Ovary (tissue), 9 donors: ENCODE measurements around the gene TIRAP. TPM values are rescaled to one million over a fixed set of nuclear protein-coding genes. Genes with fewer than 3 reads are reported as not detected.
"Not testable (repeated sequence)": the region's sequence is repeated elsewhere in the genome, so short reads cannot be mapped to it uniquely, and the experiment has no call there.

Source experiments
- DNase-seq, 5 donors: peaks; one replicate each; pipeline ENCODE4 v3.0.0-alpha.2; 2019 to 2020
- H3K27ac ChIP-seq, 2 donors: fragments of 200-600 bp; one replicate each; pipeline versions ENCODE4 v1.5.1 to v1.8.0; 2019 to 2022
- H3K27me3 ChIP-seq: fragments of 200-600 bp; one replicate; pipeline ENCODE4 v1.8.0; 2022
- H3K36me3 ChIP-seq: fragments of 200-600 bp; sonication (generic); one replicate; pipeline ENCODE4 v1.5.1; 2019
- H3K4me1 ChIP-seq: one replicate; pipeline ENCODE4 v1.8.1; 2013; ENCODE audit warnings: mild to moderate bottlenecking, moderate library complexity; ENCODE audit not compliant: insufficient read depth
- H3K4me3 ChIP-seq: fragments of 200-600 bp; sonication (generic); one replicate; pipeline ENCODE4 v1.5.1; 2017
- H3K9me3 ChIP-seq, 2 donors: fragments of 200-600 bp in 1 of 2; sonication (generic) in 1 of 2; one replicate each; pipeline versions ENCODE4 v1.5.1 to v1.8.1; 2013 to 2019; ENCODE audit warnings: mild to moderate bottlenecking in 1 of 2, moderate library complexity in 1 of 2
- CTCF ChIP-seq, 3 donors: fragments of 450-650 bp in 2 of 3; fragments of 200-600 bp in 1 of 3; IDR thresholded peaks; one replicate each; pipeline versions ENCODE4 v1.5.1 to v1.8.0; 2016 to 2022; ENCODE audit warnings: antibody characterized with exemption in 3 of 3, mild to moderate bottlenecking in 1 of 3
- EP300 ChIP-seq: sonication (generic); formaldehyde crosslinking; IDR thresholded peaks from one replicate; pipeline ENCODE4 v1.6.1; 2017; ENCODE audit warnings: antibody characterized with exemption
- POLR2A ChIP-seq: fragments of 450-650 bp; IDR thresholded peaks from one replicate; pipeline ENCODE4 v1.6.1; 2017; ENCODE audit warnings: antibody characterized with exemption, mild to moderate bottlenecking, moderate library complexity
- WGBS, 3 donors: extraction: QIAGEN DNeasy Blood & Tissue Kit in 1 of 3; methylation state at CpG; one replicate each; pipeline versions ENCODE4 v1.1.5 to v1.1.7; 2013 to 2017; 5-methylcytosine and 5-hydroxymethylcytosine counted together
- intact Hi-C, 4 donors: fragments of 100-400 bp; cut with DNase I; formaldehyde crosslinking; loops; one replicate each; pipeline versions ENCODE4 v1.11.0 to v1.15.1; 2022 to 2023
- polyA plus RNA-seq, 2 donors: library from polyadenylated mRNA; stranded (reverse); fragments of 200-250 nt in 1 of 2; fragments of 350-450 nt in 1 of 2; fragmentation: Illumina TruSeq in 1 of 2; extraction: RNeasy Lipid Tissue Mini Kit (QIAGEN cat#74804) in 1 of 2; gene quantifications; one replicate each; pipeline ENCODE4 v1.2.3, GENCODE V29; 2013 to 2014
- total RNA-seq, 7 donors: library from RNA; depleted of rRNA in 2 of 7; stranded (reverse); fragments of >200 nt in 2 of 7; fragmentation: NEBNext Ultra II Directional in 3 of 7; extraction: Animal tissue kit (Norgen Biotek cat#: 25700) in 3 of 7; gene quantifications; one replicate each; pipeline versions ENCODE4 v1.1.0 to v1.2.4, GENCODE V29; 2016 to 2023
- donor health status: DM: no; HTN: no; CAD: no; lungs with moderate emphysema.
- donor health status: DM: no; HTN: no; CAD: no.
- donor health status: Bipolar disorder and iron deficiency.
- donor health status: DM: yes; HTN: yes; CAD: no.
- donor health status: DM: no; HTN: no; CAD: no.
- donor health status: DM: yes; HTN: yes; CAD: no.

The TIRAP gene
- total and polyA plus RNA-seq, 9 donors, result 7.6 to 16.0 (median 14.5) TPM

DNA sequence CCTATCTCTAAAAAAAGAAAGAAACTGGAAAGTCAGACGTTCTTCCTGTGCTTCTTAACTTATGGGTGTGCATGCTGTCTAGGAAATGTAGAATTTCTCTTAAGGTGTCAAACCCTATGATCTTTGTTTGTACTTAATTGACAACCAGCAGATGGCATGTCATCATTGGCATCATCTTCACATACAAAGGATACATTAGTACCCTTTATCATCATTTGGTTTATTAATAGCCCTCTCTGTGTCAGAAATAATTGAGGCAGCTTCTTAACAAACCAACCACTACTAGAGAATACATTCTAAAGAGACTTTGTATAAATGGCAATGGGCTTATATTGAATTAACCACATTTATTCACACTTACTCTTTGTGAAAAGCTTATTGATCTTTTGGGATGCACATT, 28.1 kb upstream of the TIRAP start:
- Histone ChIP-seq H3K27ac (no peak overlapping the region), H3K4me1 (no peaks in the 10 kb centered on the region), H3K27me3 (no peaks in the 10 kb centered on the region), H3K9me3 (no peaks in the 10 kb centered on the region), H3K36me3 (no peaks in the 10 kb centered on the region), H3K4me3 (no peak overlapping the region)
- intact Hi-C loops, result no loop called here
- TF ChIP-seq EP300, result no peak
- no peak for TF ChIP-seq POLR2A
- TF ChIP-seq CTCF (IDR thresholded peaks at IDR 0.05), result no peak
- WGBS, 3 donors, result 55 to 70% (median 64%) methylated on average over 1 of the region's 1 CpG
- DNase-seq, result no peak

- H3K4me1 ChIP-seq, H3K36me3 ChIP-seq, H3K27ac ChIP-seq, H3K9me3 ChIP-seq, intact Hi-C loops, H3K27me3 ChIP-seq, DNase-seq, H3K4me3 ChIP-seq: not testable (repeated sequence)
- 90 to 91% (median 91%) methylated on average over 5 of the region's 5 CpGs for WGBS, 3 donors
Measured at GRCh38 chr11:126255507-126255906, 27.4 kb upstream of the TIRAP start.

GRCh38 chr11:126256216-126256615, 26.7 kb upstream of the TIRAP start:
- 89 to 95% (median 93%) methylated on average over 4 of the region's 4 CpGs for WGBS, 3 donors
- TF ChIP-seq EP300 (no peak), POLR2A (no peak), CTCF (IDR thresholded peaks at IDR 0.05) (no peak)
- H3K27me3 ChIP-seq, result no peaks in the 10 kb centered on the region
- no peak for DNase-seq
- H3K36me3 ChIP-seq, result no peaks in the 10 kb centered on the region
- intact Hi-C loops, result no loop called here
- H3K27ac ChIP-seq, result no peak overlapping the region
- no peak overlapping the region for H3K4me3 ChIP-seq
- H3K9me3 ChIP-seq, result no peaks in the 10 kb centered on the region
- no peaks in the 10 kb centered on the region for H3K4me1 ChIP-seq

GRCh38 chr11:126257144-126257543, 25.7 kb upstream of the TIRAP start:
- 65 to 67% (median 67%) methylated on average over 2 of the region's 2 CpGs for WGBS, 3 donors
- no peaks in the 10 kb centered on the region for H3K4me1 ChIP-seq
- TF ChIP-seq POLR2A, result no peak
- TF ChIP-seq CTCF (IDR thresholded peaks at IDR 0.05), result no peak
- TF ChIP-seq EP300, result no peak
- no peak for DNase-seq
- H3K36me3 ChIP-seq, result no peaks in the 10 kb centered on the region
- intact Hi-C loops, result no loop called here
- H3K9me3 ChIP-seq, result no peaks in the 10 kb centered on the region
- no peak overlapping the region for H3K27ac ChIP-seq
- no peak overlapping the region for H3K4me3 ChIP-seq
- no peaks in the 10 kb centered on the region for H3K27me3 ChIP-seq

DNA sequence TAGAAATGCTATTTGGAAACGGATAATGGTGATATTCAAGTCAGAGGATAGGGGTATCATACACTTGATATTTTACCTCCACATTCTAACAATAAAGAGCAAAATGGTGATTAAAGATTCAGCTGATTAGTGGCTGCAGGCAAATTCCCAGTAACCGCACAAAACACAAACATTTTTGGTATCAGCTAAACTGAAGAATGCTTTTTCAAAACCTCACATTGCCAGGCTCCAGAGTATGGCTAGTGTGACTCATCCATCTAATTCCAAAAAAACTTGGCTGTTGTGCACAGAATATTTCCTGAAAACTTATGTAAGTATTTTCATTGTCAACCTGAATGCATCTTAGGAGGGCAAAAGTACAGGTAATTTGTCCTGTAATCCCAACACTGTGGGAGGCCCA, 25.1 kb upstream of the TIRAP start:
- no peak overlapping the region for H3K27ac ChIP-seq
- intact Hi-C loops, result no loop called here
- H3K9me3 ChIP-seq, result no peaks in the 10 kb centered on the region
- H3K27me3 ChIP-seq, result no peaks in the 10 kb centered on the region
- WGBS, 3 donors, result 35 to 48% (median 43%) methylated on average over 2 of the region's 2 CpGs
- no peak for DNase-seq
- no peaks in the 10 kb centered on the region for H3K4me1 ChIP-seq
- H3K4me3 ChIP-seq, result no peak overlapping the region
- no peaks in the 10 kb centered on the region for H3K36me3 ChIP-seq
- TF ChIP-seq POLR2A, result no peak
- TF ChIP-seq CTCF (IDR thresholded peaks at IDR 0.05), result no peak
- no peak for TF ChIP-seq EP300
